ENCODE measurements around the gene RNGTT.
"Not testable (repeated sequence)": the region's sequence is repeated elsewhere in the genome, so short reads cannot be mapped to it uniquely, and the experiment has no call there.

Gene RNGTT

DNA sequence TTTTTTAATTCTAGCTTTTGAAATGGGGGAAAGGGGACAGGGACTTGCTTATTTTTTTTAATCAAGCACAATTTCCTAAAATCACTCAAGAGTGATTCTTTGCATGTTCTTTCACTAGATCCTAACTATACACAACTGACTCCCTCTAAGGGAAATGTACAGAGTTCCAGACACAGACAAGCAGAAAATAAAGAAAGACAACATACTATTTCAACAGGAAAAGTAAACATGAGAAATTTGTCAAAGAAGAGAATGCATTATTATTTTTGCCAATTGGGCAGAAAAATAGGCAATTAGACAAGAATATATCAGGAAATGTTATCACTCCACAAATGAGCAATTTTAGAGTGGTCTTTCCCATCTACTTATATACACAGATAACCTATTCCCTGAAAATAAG, 128.2 kb downstream of the RNGTT start:
- TF ChIP-seq JUND (IDR thresholded peaks at IDR 0.05; ENCODE audit: low read depth) = no peak
- in situ Hi-C loops (cut with HindIII; ENCODE audit: low pct_unique_long_range_greater_than_20kb, low sequenced_read_pairs) = no loop called here
- DNase-seq (ENCODE audit: low read depth in 1 of 2, low spot score in 1 of 2) = no peak

DNA sequence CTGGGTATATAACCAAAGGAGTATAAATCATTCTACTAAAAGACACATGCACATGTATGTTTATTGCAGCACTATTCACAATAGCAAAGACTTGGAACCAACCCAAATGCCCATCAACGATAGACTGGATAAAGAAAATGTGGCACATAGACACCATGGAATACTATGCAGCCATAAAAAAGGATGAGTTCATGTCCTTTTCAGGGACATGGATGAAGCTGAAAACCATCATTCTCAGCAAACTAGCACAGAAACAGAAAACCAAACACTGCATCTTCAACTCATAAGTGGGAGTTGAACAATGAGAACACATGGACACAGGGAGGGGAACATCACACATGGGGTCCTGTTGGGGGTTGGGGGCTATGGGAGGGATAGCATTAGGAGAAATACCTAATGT, 130.3 kb downstream of the RNGTT start:
- DNase-seq (ENCODE audit: low read depth in 1 of 2, low spot score in 1 of 2); in situ Hi-C loops (cut with HindIII; ENCODE audit: low pct_unique_long_range_greater_than_20kb, low sequenced_read_pairs): not testable (repeated sequence)

DNA sequence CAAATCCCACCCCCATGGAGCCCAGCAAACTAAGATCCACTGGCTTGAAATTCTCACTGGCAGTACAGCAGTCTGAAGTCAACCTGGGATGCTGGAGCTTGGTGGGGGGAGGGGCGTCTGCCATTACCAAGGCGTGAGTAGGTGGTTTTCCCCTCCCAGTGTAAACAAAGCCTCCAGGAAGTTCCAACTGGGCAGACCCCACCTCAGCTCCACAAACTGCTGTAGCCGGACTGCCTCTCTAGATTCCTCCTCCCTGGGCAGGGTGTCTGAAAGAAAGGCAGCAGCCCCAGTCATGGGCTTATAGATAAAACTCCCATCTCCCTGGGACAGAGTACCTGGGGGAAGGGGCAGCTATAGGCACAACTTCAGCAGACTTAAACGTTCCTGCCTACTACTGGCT, 135.8 kb downstream of the RNGTT start:
- in situ Hi-C loops (cut with HindIII; ENCODE audit: low pct_unique_long_range_greater_than_20kb, low sequenced_read_pairs); DNase-seq (ENCODE audit: low read depth in 1 of 2, low spot score in 1 of 2): not testable (repeated sequence)

DNA sequence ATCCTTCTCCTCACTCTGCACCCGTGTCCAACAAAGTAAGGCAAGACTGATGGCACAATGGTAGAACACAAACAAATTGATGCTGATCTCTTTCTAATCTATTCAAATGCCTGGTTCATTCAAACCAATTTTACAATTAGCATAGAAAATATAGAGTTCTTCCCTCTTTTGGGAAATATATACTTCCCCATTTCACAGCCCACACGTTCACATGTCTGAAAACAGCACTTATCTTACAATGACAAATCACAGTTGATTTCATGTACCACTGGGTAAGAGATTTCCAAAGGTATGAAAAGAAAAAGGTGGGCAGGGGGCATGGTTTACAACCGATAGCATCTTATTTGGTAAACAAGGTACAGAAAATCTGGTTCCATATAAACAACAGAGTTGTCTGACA, 137.6 kb downstream of the RNGTT start:
- TF ChIP-seq JUND (IDR thresholded peaks at IDR 0.05; ENCODE audit: low read depth) = no peak
- DNase-seq (ENCODE audit: low read depth in 1 of 2, low spot score in 1 of 2) = no peak
- in situ Hi-C loops (cut with HindIII; ENCODE audit: low pct_unique_long_range_greater_than_20kb, low sequenced_read_pairs) = no loop called here

DNA sequence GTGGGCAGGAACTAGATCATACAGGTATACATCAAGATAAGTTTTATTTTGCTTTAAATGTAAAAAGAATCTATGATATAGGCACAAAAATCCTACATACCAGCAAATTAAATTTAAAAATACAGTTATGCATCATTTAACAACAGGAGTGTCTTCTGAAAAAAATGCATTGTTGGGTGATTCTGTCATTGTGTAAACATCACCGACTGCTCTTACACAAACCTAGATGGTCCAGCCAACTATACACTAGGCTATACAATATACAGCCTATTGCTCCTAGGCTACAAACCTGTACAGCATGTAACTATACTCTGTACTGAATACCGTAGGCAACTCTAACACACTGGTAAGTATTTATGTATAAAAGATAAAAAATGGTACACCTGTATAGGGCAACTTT, 139.4 kb downstream of the RNGTT start:
- in situ Hi-C loops (cut with HindIII; ENCODE audit: low pct_unique_long_range_greater_than_20kb, low sequenced_read_pairs) = no loop called here
- DNase-seq (ENCODE audit: low read depth in 1 of 2, low spot score in 1 of 2) = peak in 1 of 2 experiments; percentile 14
- TF ChIP-seq JUND (IDR thresholded peaks at IDR 0.05; ENCODE audit: low read depth) = no peak

DNA sequence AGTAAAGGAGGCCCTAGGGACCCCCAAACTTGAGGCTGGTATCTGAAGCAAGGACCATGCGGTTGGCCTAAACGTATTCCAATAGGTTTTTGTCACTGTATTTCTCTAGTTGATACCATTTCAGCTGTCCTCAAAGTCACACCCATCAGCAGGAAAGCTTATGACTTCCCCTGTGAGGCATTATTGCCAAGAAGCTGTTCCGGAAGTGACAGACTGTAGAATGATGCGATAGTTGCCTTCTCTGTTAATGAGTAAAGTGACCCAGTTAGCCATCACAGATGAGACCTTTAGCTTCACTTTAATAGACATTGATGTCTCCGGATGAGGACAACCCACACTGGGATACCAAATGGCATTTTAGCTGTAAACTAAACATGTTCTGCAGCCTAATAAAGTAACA, 147.9 kb downstream of the RNGTT start:
- no peak for TF ChIP-seq JUND (IDR thresholded peaks at IDR 0.05; ENCODE audit: low read depth)
- DNase-seq (ENCODE audit: low read depth in 1 of 2, low spot score in 1 of 2) = no peak
- in situ Hi-C loops (cut with HindIII; ENCODE audit: low pct_unique_long_range_greater_than_20kb, low sequenced_read_pairs) = no loop called here

DNA sequence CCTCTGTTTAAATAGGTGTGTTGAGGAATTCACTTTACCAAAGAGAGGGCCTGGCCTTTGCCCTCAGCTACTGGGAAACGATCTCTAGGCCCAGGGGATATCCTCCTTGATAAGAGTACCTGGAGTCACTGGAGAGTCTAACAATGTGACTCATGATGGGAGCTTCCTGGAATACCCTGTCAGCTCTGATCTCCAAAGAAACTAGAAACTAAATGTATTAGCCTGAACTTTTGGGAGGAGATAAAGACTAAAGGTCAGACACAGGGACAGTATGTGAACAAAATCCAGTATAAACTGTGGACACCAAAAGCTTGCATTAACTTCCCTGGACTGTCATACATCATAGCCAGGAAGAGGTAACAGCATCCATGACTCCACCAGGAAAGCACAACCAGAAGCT, 148.5 kb downstream of the RNGTT start:
- no peak for DNase-seq (ENCODE audit: low read depth in 1 of 2, low spot score in 1 of 2)
- TF ChIP-seq JUND (IDR thresholded peaks at IDR 0.05; ENCODE audit: low read depth) = no peak

DNA sequence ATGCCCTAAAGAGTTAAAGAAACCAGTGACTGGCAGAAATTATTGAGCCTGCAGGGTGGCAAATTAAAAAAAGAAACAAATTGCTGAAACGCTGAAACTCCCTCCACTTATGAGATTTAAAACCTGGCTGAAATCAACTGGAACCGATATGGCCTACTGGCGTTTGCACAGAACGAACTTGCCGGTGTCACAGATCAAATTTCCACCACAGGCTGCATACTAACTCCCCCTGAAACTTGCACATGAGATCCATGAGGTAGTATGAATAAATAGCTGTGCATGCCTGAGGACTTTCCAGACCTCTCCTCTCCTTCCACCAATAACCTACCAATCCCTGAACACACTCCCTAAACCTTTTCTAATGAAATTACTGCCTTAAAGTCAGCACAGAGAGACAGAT, 150.4 kb downstream of the RNGTT start:
- in situ Hi-C loops (cut with HindIII; ENCODE audit: low pct_unique_long_range_greater_than_20kb, low sequenced_read_pairs) = no loop called here
- no peak for TF ChIP-seq JUND (IDR thresholded peaks at IDR 0.05; ENCODE audit: low read depth)
- no peak for DNase-seq (ENCODE audit: low read depth in 1 of 2, low spot score in 1 of 2)

More for the DNA sequence above, 148.5 kb downstream of the RNGTT start:
- in situ Hi-C loops (cut with HindIII; ENCODE audit: low pct_unique_long_range_greater_than_20kb, low sequenced_read_pairs) = no loop called here

DNA sequence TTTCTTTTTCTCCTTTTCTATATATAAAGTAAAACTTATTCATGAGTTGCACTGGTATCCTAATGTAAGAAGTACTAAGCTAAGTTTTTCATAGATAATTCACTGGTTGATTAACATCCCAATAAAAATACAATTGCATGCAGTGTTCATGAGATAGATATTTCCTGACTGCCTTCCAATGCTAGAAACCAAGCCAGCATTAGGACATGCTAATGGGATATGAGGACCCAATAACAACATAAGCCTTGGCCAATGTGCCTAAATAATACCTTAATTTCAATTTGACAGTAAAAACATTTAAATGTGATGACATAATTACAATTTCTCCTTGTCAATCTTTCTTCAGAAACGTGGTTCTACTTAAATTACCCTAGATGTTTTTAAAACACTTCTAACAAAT, 152.7 kb downstream of the RNGTT start:
- no peak for DNase-seq (ENCODE audit: low read depth in 1 of 2, low spot score in 1 of 2)
- in situ Hi-C loops (cut with HindIII; ENCODE audit: low pct_unique_long_range_greater_than_20kb, low sequenced_read_pairs) = no loop called here

DNA sequence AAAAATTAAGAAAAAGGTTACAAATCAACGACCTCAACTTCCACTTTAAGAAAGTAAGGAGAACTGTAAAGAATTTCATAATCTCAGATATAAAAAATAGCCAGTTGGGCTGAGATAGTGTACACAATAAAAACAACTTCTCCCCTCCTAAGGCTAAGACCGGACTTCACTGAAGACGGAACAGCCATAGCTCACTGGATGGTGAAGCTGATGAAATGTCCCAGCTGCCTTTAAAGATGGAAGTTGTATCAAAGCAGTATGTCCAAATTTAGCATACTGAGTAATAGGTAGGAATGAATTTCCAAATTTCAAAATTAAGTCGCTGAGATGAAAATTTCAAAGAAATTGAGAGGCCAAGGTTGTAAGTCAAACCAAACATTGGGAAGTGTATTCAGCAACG, 153.3 kb downstream of the RNGTT start:
- TF ChIP-seq JUND (IDR thresholded peaks at IDR 0.05; ENCODE audit: low read depth) = no peak
- in situ Hi-C loops (cut with HindIII; ENCODE audit: low pct_unique_long_range_greater_than_20kb, low sequenced_read_pairs) = no loop called here
- DNase-seq (ENCODE audit: low read depth in 1 of 2, low spot score in 1 of 2) = no peak

More for the DNA sequence above, 152.7 kb downstream of the RNGTT start:
- no peak for TF ChIP-seq JUND (IDR thresholded peaks at IDR 0.05; ENCODE audit: low read depth)

DNA sequence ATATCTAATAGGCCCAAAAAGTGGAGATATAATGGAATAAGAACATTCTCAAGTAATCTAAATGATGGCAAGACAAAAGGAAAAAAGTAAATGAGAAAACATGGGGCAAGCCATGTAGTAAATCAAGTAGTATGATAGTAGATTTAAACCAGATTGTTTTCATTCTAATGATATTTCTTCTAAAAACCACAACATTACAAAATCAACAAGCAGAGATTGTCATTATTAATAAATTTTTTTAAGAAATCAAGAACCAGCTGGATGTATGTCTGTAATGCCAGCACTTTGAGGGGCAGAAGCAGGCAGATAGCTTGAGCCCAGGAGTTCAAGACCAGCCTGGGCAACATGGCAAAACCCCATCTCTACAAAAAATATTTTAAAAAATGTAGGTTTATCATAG, 155.0 kb downstream of the RNGTT start:
- TF ChIP-seq JUND (IDR thresholded peaks at IDR 0.05; ENCODE audit: low read depth) = no peak
- DNase-seq (ENCODE audit: low read depth in 1 of 2, low spot score in 1 of 2) = no peak
- in situ Hi-C loops (cut with HindIII; ENCODE audit: low pct_unique_long_range_greater_than_20kb, low sequenced_read_pairs) = no loop called here

DNA sequence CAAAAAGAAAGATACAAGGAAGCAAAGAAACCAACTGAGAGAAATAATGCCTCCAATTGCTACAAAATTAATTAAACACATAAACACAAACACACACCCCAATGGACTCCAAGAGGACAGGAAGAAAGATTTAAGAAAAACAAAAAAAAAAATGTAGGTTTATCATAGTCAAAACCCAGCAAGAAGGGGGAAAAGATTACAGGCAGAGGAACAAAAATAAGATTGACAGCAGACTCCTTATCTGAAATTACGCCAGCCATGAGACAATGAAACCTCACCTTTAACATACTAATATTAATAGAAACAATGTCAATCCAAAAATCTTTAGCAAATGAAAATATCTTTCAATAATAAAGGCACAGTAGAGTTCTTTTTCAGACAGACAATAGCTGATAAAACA, 155.8 kb downstream of the RNGTT start:
- DNase-seq (ENCODE audit: low read depth in 1 of 2, low spot score in 1 of 2) = no peak
- TF ChIP-seq JUND (IDR thresholded peaks at IDR 0.05; ENCODE audit: low read depth) = no peak
- in situ Hi-C loops (cut with HindIII; ENCODE audit: low pct_unique_long_range_greater_than_20kb, low sequenced_read_pairs) = no loop called here

DNA sequence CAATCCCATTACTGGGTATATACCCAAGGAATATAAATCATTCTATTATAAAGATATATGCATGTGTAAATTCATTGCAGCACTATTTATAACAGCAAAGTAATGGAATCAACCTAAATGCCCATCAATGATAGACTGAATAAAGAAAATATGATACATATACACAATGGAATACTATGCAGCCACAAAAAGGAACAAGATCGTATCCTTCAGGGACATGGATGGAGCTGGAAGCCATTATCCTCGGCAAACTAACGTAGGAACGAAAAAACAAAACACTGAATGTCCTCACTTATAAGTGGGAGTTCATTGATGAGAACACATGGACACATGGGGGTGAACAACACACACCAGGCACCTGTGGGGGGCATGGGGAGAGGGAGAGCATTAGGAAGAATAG, 156.7 kb downstream of the RNGTT start:
- TF ChIP-seq JUND (IDR thresholded peaks at IDR 0.05; ENCODE audit: low read depth) = no peak
- DNase-seq (ENCODE audit: low read depth in 1 of 2, low spot score in 1 of 2) = no peak
- in situ Hi-C loops (cut with HindIII; ENCODE audit: low pct_unique_long_range_greater_than_20kb, low sequenced_read_pairs) = no loop called here

DNA sequence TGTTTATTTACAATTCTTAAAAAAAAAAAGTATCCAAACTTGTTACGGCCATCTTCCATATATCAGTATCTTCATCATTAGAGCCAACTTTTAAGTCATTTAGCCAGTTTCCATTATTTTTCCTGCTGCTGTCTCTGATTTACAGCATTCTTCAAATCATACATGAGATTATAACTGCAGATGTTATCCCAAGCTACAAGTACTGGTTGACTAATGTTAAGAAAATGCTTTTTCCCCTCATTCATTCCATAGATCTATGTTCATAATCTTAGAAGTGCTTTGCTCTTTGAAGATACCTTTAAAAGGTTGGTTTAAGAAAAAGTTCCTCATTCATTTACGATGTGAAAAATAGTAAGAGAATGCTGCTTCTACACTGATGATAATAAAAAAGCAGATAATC, 158.7 kb downstream of the RNGTT start:
- in situ Hi-C loops (cut with HindIII; ENCODE audit: low pct_unique_long_range_greater_than_20kb, low sequenced_read_pairs) = no loop called here
- no peak for TF ChIP-seq JUND (IDR thresholded peaks at IDR 0.05; ENCODE audit: low read depth)
- DNase-seq (ENCODE audit: low read depth in 1 of 2, low spot score in 1 of 2) = no peak

DNA sequence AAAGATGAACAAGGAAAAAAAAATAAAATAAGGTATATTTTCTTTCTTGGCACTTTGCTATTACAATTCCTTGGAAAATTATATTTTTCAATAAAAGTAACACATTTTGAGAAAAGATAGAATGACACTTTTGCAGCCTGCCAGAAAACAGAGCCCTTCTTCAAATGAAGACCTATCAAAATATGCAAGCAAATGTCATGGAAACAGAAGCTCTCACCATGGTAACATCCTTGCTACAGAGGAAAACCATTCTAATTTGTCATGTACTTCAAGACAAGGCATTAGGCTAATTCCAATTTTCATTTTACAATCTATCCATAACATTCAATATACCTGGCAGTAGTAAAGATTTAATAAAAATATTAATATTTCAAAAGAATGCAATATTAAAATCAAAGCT, 177.9 kb downstream of the RNGTT start:
- in situ Hi-C loops (cut with HindIII; ENCODE audit: low pct_unique_long_range_greater_than_20kb, low sequenced_read_pairs) = no loop called here
- DNase-seq (ENCODE audit: low read depth in 1 of 2, low spot score in 1 of 2) = no peak
- no peak for TF ChIP-seq JUND (IDR thresholded peaks at IDR 0.05; ENCODE audit: low read depth)
